KMS-11 (cell line): ENCODE results near the gene IER5L.

Experiments
- H2AFZ ChIP-seq: fragments of 200-600 bp; sonication (generic); 2 replicates; pipeline ENCODE4 v1.6.1; 2016; ENCODE audit warnings: antibody characterized with exemption, mixed run types, low read depth
- H3K27ac ChIP-seq: fragments of 200-600 bp; sonication (generic); 2 replicates; pipeline ENCODE4 v1.6.1; 2016; ENCODE audit warnings: mild to moderate bottlenecking, mixed run types
- H3K27me3 ChIP-seq: fragments of 200-600 bp; sonication (generic); 2 replicates; pipeline ENCODE4 v1.6.1; 2017; ENCODE audit warnings: mild to moderate bottlenecking, low read depth, mixed run types, moderate library complexity; ENCODE audit not compliant: insufficient read depth
- H3K36me3 ChIP-seq: fragments of 200-600 bp; sonication (generic); 2 replicates; pipeline ENCODE4 v1.6.1; 2017; ENCODE audit warnings: mild to moderate bottlenecking, mixed run types; ENCODE audit not compliant: insufficient read depth
- H3K4me1 ChIP-seq: fragments of 200-600 bp; sonication (generic); 2 replicates; pipeline ENCODE4 v1.6.1; 2016; ENCODE audit warnings: mild to moderate bottlenecking, low read depth, mixed run types; ENCODE audit not compliant: poor library complexity, severe bottlenecking
- H3K4me2 ChIP-seq: fragments of 200-600 bp; sonication (generic); 2 replicates; pipeline ENCODE4 v1.7.0; 2016; ENCODE audit warnings: mild to moderate bottlenecking, mixed run types
- H3K4me3 ChIP-seq: fragments of 200-600 bp; sonication (generic); IDR thresholded peaks from 2 replicates; pipeline ENCODE4 v1.6.1; 2017; ENCODE audit warnings: low read depth, low read length, mixed read lengths; ENCODE audit not compliant: insufficient read depth
- H3K79me2 ChIP-seq: fragments of 200-600 bp; sonication (generic); 2 replicates; pipeline ENCODE4 v1.6.1; 2016; ENCODE audit warnings: low read depth, mixed run types; ENCODE audit not compliant: insufficient read depth
- H3K9ac ChIP-seq: fragments of 200-600 bp; sonication (generic); 2 replicates; pipeline ENCODE4 v1.6.1; 2016; ENCODE audit warnings: mild to moderate bottlenecking, mixed run types
- H4K20me1 ChIP-seq: fragments of 200-600 bp; sonication (generic); 2 replicates; pipeline ENCODE4 v1.6.1; 2016; ENCODE audit warnings: mild to moderate bottlenecking, mixed run types; ENCODE audit not compliant: insufficient read depth
- CTCF ChIP-seq: fragments of 200-600 bp; sonication (generic); conservative IDR thresholded peaks from 2 replicates; pipeline ENCODE4 v1.6.1; 2017; ENCODE audit warnings: low read depth, mild to moderate bottlenecking, antibody characterized with exemption, low read length, moderate library complexity, mixed read lengths

Gene IER5L

GRCh38 chr9:129145316-129145715, 32.7 kb downstream of the IER5L start:
- Histone ChIP-seq H3K9ac (no peak overlapping the region), H3K79me2 (peaks cover 10% of the 10 kb centered on the region; the same call in 1 of the 2 replicates), H3K27me3 (no peaks in the 10 kb centered on the region), H3K4me2 (no peak overlapping the region), H3K4me1 (peaks cover 27% of the 10 kb centered on the region), H3K36me3 (no peaks in the 10 kb centered on the region), H4K20me1 (no peaks in the 10 kb centered on the region), H3K27ac (no peak overlapping the region), H2AFZ (no peak overlapping the region), H3K4me3 (no peak overlapping the region)
- TF ChIP-seq CTCF, result no peak

- no peak overlapping the region for H3K9ac ChIP-seq
- H3K4me1 ChIP-seq, result peaks cover 35% of the 10 kb centered on the region
Observed at GRCh38 chr9:129143031-129143927, 34.8 kb downstream of the IER5L start.

GRCh38 chr9:129142138-129142935, 35.7 kb downstream of the IER5L start:
- Histone ChIP-seq H3K4me3 (no peak overlapping the region), H4K20me1 (no peaks in the 10 kb centered on the region), H3K27ac (no peak overlapping the region), H3K4me2 (no peak overlapping the region; the same call in 1 of the 2 replicates), H2AFZ (no peak overlapping the region), H3K36me3 (no peaks in the 10 kb centered on the region), H3K4me1 (peaks cover 35% of the 10 kb centered on the region), H3K79me2 (peaks cover 13% of the 10 kb centered on the region; the same call in 1 of the 2 replicates), H3K27me3 (no peaks in the 10 kb centered on the region), H3K9ac (no peak overlapping the region; the same call in 1 of the 2 replicates)
- TF ChIP-seq CTCF, result no peak

More at GRCh38 chr9:129143031-129143927, 34.8 kb downstream of the IER5L start:
- H3K36me3 ChIP-seq, result no peaks in the 10 kb centered on the region
- peaks cover 13% of the 10 kb centered on the region; the same call in 1 of the 2 replicates for H3K79me2 ChIP-seq
- no peak overlapping the region for H3K4me2 ChIP-seq
- H3K4me3 ChIP-seq, result no peak overlapping the region
- H3K27ac ChIP-seq, result no peak overlapping the region
- no peaks in the 10 kb centered on the region for H3K27me3 ChIP-seq
- no peak overlapping the region for H2AFZ ChIP-seq
- H4K20me1 ChIP-seq, result no peaks in the 10 kb centered on the region
- peak; percentile 93 for TF ChIP-seq CTCF

GRCh38 chr9:129141066-129142041, 36.7 kb downstream of the IER5L start:
- no peaks in the 10 kb centered on the region for H3K36me3 ChIP-seq

More at GRCh38 chr9:129141066-129142041, 36.7 kb downstream of the IER5L start:
- Histone ChIP-seq H3K4me2 (peak overlapping the region; percentile 69), H3K9ac (peak overlapping the region; percentile 96; the same call in 1 of the 2 replicates), H3K4me3 (no peak overlapping the region), H4K20me1 (no peaks in the 10 kb centered on the region), H3K27ac (peak overlapping the region; percentile 97), H2AFZ (no peak overlapping the region), H3K79me2 (peaks cover 13% of the 10 kb centered on the region; the same call in 1 of the 2 replicates), H3K4me1 (peaks cover 35% of the 10 kb centered on the region), H3K27me3 (no peaks in the 10 kb centered on the region)
- TF ChIP-seq CTCF, result no peak
